ENCODE results near the gene TFE3.

- TF ChIP-seq CTCF (IDR thresholded peaks at IDR 0.05) = no peak
- TF ChIP-seq POLR2A (IDR thresholded peaks at IDR 0.05) = no peak
Measured at GRCh38 chrX:49042581-49043219, 457 bp downstream of the TFE3 start.

Measured in Peyer's patch (tissue), 4 donors.